Mucosa of rectum (tissue), 2 donors: ENCODE results near the gene GALNT9.
"Not testable (repeated sequence)": the region's sequence is repeated elsewhere in the genome, so short reads cannot be mapped to it uniquely, and the experiment has no call there.

Experiments used
- H3K27ac ChIP-seq, 2 donors: one replicate each; pipeline ENCODE4 v1.7.0; 2013; ENCODE audit warnings: inconsistent platforms in 2 of 2, low read depth in 2 of 2, low read length in 2 of 2
- H3K27me3 ChIP-seq, 2 donors: one replicate each; pipeline ENCODE4 v1.7.0; 2013; ENCODE audit warnings: low read length in 2 of 2; ENCODE audit not compliant: control insufficient read depth in 2 of 2, insufficient read depth in 2 of 2
- H3K36me3 ChIP-seq, 2 donors: one replicate each; pipeline ENCODE4 v1.7.0; 2013; ENCODE audit warnings: low read length in 2 of 2; ENCODE audit not compliant: control insufficient read depth in 2 of 2, insufficient read depth in 2 of 2
- H3K4me1 ChIP-seq, 2 donors: one replicate each; pipeline ENCODE4 v1.7.0; 2013; ENCODE audit warnings: low read length in 2 of 2, mild to moderate bottlenecking in 1 of 2; ENCODE audit not compliant: control insufficient read depth in 2 of 2, insufficient read depth in 2 of 2
- H3K4me3 ChIP-seq, 2 donors: one replicate each; pipeline ENCODE4 v1.7.0; 2013; ENCODE audit warnings: low read length in 2 of 2
- H3K9ac ChIP-seq, 2 donors: one replicate each; pipeline ENCODE4 v1.7.0; 2013; ENCODE audit warnings: low read length in 2 of 2, low read depth in 1 of 2, mild to moderate bottlenecking in 1 of 2
- H3K9me3 ChIP-seq, 2 donors: one replicate each; pipeline ENCODE4 v1.7.0; 2013; ENCODE audit warnings: low read length in 2 of 2; ENCODE audit not compliant: control insufficient read depth in 2 of 2
- donor health status: healthy.
- donor health status: Normal muscosa, but diverticular disease.

The GALNT9 gene

DNA sequence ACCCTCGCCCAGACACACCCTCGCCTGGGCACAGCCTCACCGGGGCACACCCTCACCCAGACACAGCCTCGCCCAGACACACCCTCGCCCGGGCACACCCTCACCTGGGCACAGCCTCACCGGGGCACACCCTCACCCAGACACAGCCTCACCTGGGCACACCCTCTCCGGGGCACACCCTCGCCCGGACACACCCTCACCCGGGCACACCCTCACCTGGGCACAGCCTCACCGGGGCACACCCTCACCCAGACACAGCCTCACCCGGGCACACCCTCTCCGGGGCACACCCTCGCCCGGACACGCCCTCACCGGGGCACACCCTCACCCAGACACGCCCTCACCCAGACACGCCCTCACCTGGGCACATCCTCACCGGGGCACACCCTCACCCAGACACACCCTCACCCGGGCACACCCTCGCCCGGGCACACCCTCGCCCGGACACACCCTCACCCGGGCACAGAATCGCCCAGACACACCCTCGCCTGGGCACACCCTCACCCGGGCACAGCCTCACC lies 25.5 kb downstream of the GALNT9 start:
- H3K4me3 ChIP-seq, H3K9ac ChIP-seq, H3K4me1 ChIP-seq, H3K9me3 ChIP-seq, H3K36me3 ChIP-seq, H3K27me3 ChIP-seq, H3K27ac ChIP-seq: not testable (repeated sequence)

DNA sequence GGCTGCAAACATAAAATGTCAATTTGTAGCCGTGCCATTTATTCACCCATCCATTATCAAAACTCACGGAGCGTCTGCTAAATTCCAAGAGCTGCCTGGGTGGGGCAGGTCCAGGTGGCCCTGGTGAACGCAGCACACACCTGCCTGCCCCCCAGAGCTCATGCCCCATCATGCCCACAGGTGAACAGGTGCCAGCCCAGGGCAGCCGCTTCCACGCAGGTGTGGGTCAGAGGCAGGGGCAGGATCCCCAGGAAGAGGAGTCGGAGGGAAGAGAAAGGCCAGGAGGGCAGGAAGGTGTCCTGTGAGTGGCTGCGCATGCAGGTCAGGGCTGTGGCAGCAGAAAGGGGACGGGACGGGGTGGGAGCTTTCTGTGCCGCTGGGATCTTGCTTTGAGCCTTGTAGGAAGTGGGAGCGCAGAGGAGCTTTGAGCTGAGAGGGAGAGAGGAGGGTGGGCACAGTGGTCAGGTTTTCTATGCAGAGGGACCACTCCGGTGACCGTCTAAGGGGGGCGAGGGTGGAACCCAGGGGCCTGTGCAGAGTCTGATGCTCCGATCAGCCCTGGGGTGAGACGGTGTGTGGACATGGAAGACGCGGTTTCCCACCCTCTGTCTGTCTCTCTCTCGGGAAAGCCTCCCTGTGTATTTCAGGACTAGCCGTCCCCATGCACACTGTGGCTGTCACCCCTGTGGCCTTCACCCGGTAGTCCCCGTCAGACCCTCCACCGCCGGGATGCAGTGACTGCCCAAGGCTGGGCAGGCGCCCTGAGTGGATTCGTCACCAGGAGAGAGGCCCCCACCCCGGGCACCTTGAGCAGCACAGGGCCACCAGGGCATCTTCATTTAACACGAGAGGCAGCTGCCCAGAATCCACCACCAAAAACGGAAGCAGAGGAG lies 26.7 kb downstream of the GALNT9 start:
- Histone ChIP-seq H3K36me3 (no peaks in the 10 kb centered on the region), H3K9me3 (no peaks in the 10 kb centered on the region), H3K4me3 (no peak overlapping the region), H3K27ac (no peak overlapping the region), H3K27me3 (no peaks in the 10 kb centered on the region), H3K4me1 (no peaks in the 10 kb centered on the region), H3K9ac (no peak overlapping the region)

DNA sequence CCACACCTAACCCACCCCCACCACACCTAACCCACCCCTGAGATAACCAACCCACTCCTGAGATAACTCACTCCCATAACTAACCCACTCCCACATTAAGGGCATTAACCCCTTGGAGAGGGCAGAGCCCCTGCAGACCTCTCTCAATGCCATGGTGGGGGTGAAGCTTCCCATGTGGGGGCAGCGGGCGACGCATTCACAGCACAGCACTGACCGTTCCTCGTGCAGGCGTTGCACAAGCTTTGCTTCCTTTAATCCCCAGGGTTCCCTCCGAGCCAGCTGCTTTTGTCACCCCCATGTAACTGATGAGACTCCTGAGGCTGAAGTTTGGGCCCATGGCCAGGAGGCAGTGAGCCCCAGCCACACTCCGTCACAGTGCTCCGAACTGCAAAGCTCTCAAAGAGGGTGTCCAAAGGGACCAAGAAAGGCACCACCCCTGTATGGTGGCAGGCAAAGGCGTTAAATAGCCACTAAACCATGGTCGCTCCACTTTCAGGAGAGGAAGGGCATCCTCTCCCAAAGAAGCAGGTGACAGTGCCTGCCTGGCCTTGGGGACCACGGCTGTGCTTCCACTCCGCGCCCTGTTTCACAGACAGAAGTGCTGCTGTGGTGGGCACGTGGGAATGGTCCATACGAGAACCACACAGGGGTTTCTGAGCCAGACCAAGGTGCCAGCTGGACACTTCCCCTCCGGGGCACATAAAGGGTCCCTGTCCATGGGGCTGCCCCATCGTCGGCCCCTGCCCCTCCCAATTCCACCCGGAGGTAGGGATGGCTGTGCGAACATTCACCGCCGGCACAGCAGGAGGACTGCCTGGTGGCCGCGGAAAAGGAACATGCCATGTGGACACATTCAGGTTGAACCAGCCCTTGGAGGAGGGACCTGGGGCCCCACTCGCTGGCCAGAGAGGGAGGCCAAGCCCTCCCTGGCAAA lies 28.3 kb downstream of the GALNT9 start:
- no peaks in the 10 kb centered on the region for H3K27me3 ChIP-seq
- no peak overlapping the region for H3K4me3 ChIP-seq
- no peak overlapping the region for H3K9ac ChIP-seq
- H3K36me3 ChIP-seq, result no peaks in the 10 kb centered on the region
- H3K27ac ChIP-seq, result no peak overlapping the region
- no peaks in the 10 kb centered on the region for H3K9me3 ChIP-seq
- no peaks in the 10 kb centered on the region for H3K4me1 ChIP-seq

DNA sequence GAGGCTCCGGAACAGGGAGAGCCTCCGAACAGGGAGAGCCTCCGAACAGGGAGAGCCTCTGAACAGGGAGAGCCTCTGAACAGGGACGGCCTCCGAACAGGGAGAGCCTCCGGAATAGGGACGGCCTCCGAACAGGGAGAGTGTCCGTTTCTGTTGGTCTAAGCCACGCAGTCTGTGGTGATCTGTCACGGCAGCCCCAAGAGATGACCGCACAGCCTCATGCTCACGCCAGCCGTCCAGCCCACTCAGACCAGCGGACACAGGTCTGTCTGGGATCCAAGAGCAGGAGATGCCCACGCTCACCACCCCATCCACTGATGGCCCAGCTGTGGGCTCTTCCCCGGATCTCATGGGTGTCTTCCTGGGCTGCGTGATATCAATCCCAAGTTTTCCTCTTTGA lies 33.3 kb downstream of the GALNT9 start:
- Histone ChIP-seq H3K4me3 (no peak overlapping the region), H3K36me3 (no peaks in the 10 kb centered on the region), H3K4me1 (no peaks in the 10 kb centered on the region), H3K9me3 (no peaks in the 10 kb centered on the region), H3K27me3 (peaks cover 0 to 3% of the 10 kb centered on the region in 2 donors), H3K9ac (no peak overlapping the region), H3K27ac (no peak overlapping the region)

DNA sequence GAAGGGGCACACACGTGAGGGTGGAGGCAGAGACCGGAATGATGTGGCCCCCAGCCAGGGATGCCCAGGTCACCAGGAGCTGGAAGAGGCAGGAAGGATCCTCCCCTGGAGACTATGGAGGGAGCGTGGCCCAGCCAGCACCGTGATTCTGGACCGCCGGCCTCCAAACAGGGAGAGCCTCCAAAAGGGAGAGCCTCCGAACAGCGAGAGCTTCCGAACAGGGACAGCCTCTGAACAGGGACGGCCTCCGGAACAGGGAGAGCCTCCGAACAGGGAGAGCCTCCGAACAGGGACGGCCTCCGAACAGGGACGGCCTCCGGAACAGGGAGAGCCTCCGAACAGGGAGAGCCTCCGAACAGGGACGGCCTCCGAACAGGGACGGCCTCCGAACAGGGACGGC lies 33.8 kb downstream of the GALNT9 start:
- H3K9me3 ChIP-seq, H3K27me3 ChIP-seq, H3K27ac ChIP-seq, H3K4me1 ChIP-seq, H3K9ac ChIP-seq, H3K4me3 ChIP-seq, H3K36me3 ChIP-seq: not testable (repeated sequence)

DNA sequence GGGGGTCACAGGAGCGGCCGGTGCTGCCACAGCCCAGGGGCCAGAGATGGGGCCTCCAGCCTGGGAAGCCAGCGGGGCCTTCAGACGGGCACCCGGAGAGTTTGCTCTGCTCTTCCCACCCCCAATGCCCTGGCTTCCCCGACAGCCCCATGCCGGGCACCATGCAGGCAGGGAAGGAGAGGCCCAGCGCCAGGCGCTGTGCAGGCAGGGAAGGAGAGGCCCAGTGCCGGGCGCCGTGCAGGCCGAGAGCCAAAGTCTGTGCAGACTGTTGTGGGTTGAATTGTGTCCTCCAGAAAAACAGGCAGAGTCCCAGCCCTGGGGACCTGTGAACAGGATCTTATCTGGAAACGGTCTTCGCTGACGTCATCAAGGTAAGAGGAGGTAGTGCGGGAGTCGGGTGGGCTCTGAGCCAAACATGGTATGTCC lies 34.3 kb downstream of the GALNT9 start:
- H3K27me3 ChIP-seq, result peaks cover 0 to 3% of the 10 kb centered on the region in 2 donors
- H3K9me3 ChIP-seq, result no peaks in the 10 kb centered on the region
- H3K4me1 ChIP-seq, result no peaks in the 10 kb centered on the region
- no peaks in the 10 kb centered on the region for H3K36me3 ChIP-seq
- no peak overlapping the region for H3K27ac ChIP-seq
- H3K4me3 ChIP-seq, result no peak overlapping the region
- no peak overlapping the region for H3K9ac ChIP-seq

DNA sequence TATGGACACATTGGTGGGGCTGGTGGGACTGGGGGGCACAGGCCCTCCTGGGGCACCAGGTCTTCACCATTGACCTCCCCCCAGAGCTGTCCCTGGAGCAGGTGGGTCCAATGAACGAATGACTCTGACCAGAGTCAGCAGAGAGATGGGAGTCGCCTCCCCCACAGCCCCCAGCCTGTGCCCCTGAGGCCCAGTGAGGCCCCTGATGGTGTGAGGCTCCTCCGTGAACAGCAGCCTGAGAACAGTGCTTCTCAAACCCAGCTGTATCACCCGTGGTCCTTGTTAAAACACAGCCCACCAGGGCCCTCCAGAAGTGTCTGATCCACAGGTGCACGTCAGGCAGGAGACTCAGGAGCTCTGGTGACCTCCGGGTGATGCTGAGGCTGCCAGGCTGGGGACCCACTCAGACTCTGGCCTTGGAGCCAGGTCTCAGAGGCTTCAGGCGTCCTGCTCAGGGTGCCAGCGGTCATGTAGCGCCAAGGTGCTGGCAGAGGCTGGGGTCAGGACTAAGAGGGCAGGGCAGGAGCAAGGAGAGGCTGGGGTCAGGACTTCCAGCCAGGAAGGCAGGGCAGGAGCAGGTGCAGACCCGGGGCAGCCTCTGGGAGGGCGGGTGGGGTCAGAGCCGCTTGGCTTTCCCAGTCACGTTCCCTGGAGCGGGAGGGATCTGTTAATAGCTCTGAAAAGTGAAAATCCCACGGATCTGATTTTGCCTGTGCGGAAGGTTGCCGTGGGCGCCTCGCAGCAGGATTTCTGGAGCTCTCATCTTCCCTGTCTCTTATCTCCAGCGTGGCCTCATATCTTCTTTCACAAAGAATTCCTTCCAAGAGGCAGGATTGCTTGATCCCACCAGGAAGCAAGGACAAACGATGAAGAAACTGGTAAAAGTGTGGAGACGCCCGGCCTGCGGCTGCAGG lies 35.0 kb downstream of the GALNT9 start:
- no peaks in the 10 kb centered on the region for H3K4me1 ChIP-seq
- H3K9ac ChIP-seq, result no peak overlapping the region
- no peak overlapping the region for H3K4me3 ChIP-seq
- no peaks in the 10 kb centered on the region for H3K9me3 ChIP-seq
- no peaks in the 10 kb centered on the region for H3K36me3 ChIP-seq
- H3K27ac ChIP-seq, result no peak overlapping the region
- H3K27me3 ChIP-seq, result peaks cover 0 to 3% of the 10 kb centered on the region in 2 donors

DNA sequence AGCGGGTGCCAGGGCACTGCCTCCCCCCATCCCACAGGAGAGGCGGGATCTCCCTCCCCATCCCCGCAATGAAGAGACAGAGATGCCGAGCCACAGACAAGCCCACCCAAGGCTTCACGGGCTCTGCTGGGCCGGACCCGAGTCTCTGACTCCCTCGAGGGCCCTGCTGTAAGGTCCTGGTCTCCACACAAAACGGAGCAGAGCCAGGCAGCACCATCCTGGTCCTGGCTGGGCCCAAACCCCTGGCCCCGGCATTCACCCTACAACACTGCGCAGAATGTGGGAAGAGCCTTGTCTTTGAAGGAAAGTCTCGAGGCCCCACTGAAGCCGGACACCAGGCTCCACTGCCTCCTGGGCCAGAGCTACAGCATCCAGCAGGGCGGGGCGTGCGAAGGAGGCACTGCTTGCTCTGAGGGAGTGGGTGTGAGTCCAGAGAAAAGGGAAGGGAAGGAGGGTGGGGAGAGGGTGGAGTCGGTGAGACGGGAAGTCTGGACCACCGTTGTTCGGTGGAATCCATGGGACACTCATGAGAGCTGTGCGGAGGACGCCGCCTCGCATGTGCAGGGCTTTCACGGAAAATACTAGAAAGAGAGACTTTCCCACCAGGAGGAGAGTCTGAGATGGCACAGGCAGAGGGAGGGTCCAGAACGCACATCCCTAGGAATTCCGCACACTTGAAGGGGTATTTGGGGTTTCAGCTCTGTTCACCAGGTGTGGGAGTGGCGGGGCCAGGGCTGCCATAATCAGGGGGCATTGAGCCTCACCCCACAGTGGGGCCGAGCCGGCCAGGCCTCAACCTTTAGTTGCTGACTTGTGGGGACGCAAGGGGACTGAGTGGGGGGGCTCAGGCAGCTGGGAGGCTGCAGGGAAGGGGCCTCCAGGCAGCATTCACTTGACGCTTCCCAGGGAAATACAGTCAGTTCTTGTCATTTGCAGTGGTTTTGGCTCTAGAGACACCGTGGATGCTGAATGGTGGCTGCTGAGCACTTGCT lies 36.8 kb downstream of the GALNT9 start:
- no peak overlapping the region for H3K27ac ChIP-seq
- no peaks in the 10 kb centered on the region for H3K9me3 ChIP-seq
- peaks cover 0 to 3% of the 10 kb centered on the region in 2 donors for H3K27me3 ChIP-seq

More for the DNA sequence above, 36.8 kb downstream of the GALNT9 start:
- Histone ChIP-seq H3K4me1 (no peaks in the 10 kb centered on the region), H3K9ac (no peak overlapping the region), H3K36me3 (no peaks in the 10 kb centered on the region), H3K4me3 (no peak overlapping the region)
